Measurements from ENCODE around the gene C17orf50.

Gene C17orf50

DNA sequence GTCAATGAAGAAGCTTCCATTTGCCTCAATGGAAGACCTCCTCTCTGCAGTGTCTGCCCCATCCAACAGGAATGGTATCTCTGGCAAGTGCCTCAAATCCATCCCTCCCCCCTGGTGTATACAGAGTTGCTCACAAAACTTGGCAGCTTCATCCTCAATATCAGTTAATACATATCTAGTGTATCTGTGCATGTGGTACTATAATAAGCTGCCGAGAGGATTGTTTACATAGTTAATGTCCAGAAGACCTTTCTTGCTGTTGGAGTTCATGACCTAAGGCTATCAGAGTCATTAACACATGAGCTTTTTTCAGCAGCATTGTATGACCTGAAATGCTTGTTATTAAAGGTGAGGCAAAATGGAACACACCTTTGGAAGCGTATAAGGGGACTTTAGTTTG is 43.2 kb upstream of the C17orf50 start:
- TF ChIP-seq CTCF (IDR thresholded peaks at IDR 0.05; ENCODE audit: extremely low read depth, missing control alignments): no peak
- DNase-seq (ENCODE audit: low spot score): no peak

- DNase-seq (ENCODE audit: low spot score): no peak
- TF ChIP-seq CTCF (IDR thresholded peaks at IDR 0.05; ENCODE audit: extremely low read depth, missing control alignments): no peak
These were observed 37.0 kb upstream of the C17orf50 start for GRCh38 chr17:35723735-35724134.

GRCh38 chr17:35725058-35725457 is 35.6 kb upstream of the C17orf50 start:
- no peak for TF ChIP-seq CTCF (IDR thresholded peaks at IDR 0.05; ENCODE audit: extremely low read depth, missing control alignments)
- no peak for DNase-seq (ENCODE audit: low spot score)

- no peak for DNase-seq (ENCODE audit: low spot score)
- no peak for TF ChIP-seq CTCF (IDR thresholded peaks at IDR 0.05; ENCODE audit: extremely low read depth, missing control alignments)
These were observed 34.9 kb upstream of the C17orf50 start for GRCh38 chr17:35725802-35726126.

- DNase-seq (ENCODE audit: low spot score): no peak
- TF ChIP-seq CTCF (IDR thresholded peaks at IDR 0.05; ENCODE audit: extremely low read depth, missing control alignments): no peak
These were observed 34.3 kb upstream of the C17orf50 start for GRCh38 chr17:35726127-35726952.

- TF ChIP-seq CTCF (IDR thresholded peaks at IDR 0.05; ENCODE audit: extremely low read depth, missing control alignments): no peak
- no peak for DNase-seq (ENCODE audit: low spot score)
These were observed 33.7 kb upstream of the C17orf50 start for GRCh38 chr17:35726953-35727460.

GRCh38 chr17:35727635-35728034 is 33.1 kb upstream of the C17orf50 start:
- TF ChIP-seq CTCF (IDR thresholded peaks at IDR 0.05; ENCODE audit: extremely low read depth, missing control alignments): no peak
- DNase-seq (ENCODE audit: low spot score): no peak
